Activated effector memory CD4-positive, alpha-beta T cell treated with Interleukin-2 at 50 U/mL for 16 hours (primary cell): ENCODE results near the gene LGALS12.
A peak's percentile ranks its signal among the peaks of the same experiment; 100 is the strongest.
"Not testable (repeated sequence)": the region's sequence is repeated elsewhere in the genome, so short reads cannot be mapped to it uniquely, and the experiment has no call there.

Source experiments
- DNase-seq: peaks from one replicate; pipeline ENCODE4 v3.0.0-alpha.2; 2020

The LGALS12 gene

GRCh38 chr11:63535734-63536133, 29.9 kb downstream of the LGALS12 start:
- peak; percentile 15 for DNase-seq

DNA sequence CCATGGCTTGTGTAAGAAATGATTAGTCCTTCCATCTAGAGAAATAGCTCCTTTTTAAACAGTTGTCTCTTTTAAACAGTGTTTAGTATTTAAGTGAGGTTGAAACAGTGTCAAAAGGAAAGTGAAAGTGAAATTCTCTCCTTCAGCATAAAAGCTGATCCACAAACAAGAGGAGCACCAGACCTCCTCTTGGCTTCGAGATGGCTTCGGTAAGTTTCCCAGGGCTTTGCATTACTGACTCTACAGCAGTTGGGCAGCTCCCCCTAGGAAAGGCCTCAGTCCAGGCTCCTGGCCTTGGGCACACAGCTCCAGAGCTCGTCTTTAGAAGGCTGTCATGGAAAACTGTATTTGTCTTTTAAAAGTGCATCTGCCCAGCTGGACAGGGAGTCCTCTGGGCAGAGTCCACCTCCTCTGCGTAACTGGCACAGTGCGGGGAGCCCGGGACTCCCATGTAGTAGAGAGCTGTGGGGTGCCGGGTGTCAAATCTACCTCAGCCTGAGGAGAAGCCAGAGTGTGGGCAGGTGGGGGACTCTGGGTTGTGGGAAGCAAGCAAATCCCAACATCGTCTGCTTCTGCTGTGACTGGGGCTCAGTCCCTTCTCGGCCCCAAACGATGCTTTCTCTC, 30.9 kb downstream of the LGALS12 start, which contains the start of gene PLAAT4:
Gene PLAAT4, plus strand, starts transcription at position 140 of the 624 bp plus-strand sequence. Its CDS starts 61 bp downstream, at position 201.
- peak; percentile 18 for DNase-seq

DNA sequence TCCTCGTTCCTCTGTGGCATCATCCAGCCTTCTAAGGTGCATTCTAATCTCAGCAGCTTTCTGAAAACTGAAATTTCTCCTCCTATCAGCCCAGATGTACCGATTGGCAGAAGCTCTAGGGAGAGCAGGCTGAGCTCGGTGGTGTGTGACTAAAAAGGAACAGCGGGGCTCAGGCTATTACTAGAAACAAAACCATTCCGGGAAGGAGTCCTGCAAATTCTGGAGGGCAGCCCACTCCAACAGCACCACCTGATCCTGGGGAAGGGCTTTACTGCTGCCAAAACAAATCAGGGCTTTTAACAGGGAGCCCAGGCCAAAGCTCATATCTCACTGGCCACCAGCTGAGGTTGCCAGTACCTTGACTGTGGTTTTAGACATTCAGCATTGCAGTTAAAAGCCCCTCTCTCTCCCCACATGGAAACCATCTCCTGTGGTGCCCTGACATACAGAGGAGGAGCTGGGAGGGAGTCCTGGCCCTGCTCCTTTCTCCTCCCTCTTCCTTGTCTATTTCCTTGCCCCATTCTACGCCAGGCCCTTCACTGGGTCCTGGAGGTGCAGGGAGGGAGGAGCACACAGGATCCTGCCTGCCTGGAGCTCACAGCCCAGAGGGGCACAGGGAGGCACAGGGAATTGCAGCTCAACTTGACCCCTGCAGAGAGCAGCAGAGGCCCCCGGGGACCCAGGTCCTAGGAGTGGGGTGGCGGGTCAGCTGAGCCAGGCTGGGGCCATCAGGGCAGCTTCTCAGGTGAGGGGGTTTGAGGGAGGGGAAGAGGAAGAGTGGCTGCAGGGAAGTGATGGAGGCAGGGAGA, 31.6 kb downstream of the LGALS12 start:
- no peak for DNase-seq

GRCh38 chr11:63542506-63542905, 36.6 kb downstream of the LGALS12 start:
- DNase-seq, result not testable (repeated sequence)

DNA sequence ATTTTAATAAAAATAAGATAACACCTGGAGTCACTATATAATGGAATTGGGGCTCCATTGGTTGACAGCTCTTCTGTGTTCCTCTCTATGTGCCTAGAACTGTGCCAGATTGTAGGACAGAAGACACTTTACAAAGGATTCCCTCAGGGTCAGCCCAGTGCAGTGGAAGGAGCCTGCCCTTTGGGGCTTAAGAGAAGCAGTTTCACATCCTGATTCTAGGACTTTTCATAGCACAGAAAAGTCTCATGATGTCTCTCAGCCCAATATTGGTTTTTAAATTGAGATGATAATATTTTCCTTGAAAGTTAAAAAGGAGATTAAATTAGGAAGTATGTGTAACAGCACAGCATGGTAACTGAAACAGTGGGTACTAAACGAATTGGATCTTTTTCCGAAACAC, 37.8 kb downstream of the LGALS12 start:
- DNase-seq, result no peak

DNA sequence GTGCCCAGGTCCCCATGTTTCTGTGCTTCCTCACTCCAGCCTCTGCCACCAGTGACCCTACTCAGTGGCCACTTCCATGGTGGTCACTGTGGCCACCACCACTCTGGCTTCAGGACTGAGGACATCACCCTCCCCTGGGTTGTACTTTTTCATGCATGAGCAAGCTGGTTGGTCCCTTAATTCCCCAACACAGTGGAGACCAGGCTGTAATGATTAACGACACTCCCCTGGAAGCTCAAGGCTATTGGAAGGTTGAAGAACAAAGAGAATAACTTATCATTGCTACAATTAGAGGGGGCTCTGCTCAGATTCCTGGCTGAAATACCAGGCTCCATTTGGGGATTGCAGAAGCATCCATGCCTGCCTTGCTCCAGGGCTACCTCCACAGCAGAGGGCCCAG, 41.2 kb downstream of the LGALS12 start:
- no peak for DNase-seq

GRCh38 chr11:63548178-63548577, 42.3 kb downstream of the LGALS12 start:
- no peak for DNase-seq

DNA sequence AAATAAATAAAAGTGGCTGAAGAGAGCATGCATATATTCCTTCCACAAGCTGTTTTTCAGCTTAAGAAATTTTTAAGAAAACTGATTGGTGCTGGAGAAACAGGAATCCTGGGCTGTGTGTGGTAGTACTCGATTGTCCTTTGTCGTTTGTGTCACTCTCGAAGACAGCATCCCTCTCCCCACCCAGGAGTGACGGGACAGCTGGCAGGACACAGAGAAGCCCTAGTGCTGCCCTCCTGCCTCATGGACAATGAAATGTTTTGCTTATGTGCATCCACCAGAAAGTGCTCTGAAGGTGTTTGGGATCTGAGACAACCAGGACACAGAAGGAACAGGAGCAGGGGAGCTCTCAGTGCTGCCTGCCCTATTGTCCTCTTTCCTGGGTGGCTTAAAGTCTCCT, 43.5 kb downstream of the LGALS12 start:
- DNase-seq, result no peak

- DNase-seq, result not testable (repeated sequence)
Observed at GRCh38 chr11:63550156-63550700, 44.3 kb downstream of the LGALS12 start.

GRCh38 chr11:63551091-63551888, 45.4 kb downstream of the LGALS12 start:
- DNase-seq, result no peak

DNA sequence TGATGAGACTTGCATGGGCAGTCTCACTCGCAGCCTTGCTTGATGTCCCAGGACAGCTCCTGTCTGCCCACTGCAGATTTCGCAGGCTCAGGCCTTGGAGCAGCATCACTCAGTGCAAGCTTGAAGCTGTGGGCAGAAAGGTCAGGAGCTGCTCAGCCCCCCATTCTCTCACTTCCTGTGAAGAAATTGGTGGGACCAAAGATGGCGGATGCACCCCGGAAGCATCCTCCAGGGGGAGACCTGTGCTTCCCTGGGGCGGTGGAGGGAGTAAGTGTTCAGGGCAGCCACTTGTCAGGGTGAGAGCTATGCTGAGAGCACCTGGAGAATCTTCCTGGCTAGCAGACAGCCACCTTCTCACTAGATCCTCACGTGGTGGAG, 46.0 kb downstream of the LGALS12 start:
- no peak for DNase-seq

DNA sequence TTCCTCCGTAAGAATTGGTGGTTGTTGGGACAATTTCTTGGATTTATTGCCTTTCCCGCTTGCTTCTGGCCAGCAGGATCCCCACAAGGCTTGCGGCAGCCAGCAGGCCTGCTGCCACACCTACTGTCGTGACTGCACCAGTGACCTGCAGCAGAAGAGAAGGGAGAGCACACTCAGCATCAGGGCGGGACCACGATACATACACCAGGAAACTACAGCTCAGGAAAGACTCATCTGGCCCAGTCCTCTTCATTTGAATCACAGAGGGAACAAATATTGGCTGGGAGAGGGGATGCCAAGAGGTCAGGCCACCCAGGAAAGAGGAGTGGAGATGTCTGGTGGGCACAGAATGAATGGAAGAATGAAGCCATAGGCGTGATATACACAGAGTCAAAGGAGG, 47.0 kb downstream of the LGALS12 start:
- DNase-seq, result no peak

GRCh38 chr11:63553759-63554158, 47.9 kb downstream of the LGALS12 start:
- peak; percentile 32 for DNase-seq

DNA sequence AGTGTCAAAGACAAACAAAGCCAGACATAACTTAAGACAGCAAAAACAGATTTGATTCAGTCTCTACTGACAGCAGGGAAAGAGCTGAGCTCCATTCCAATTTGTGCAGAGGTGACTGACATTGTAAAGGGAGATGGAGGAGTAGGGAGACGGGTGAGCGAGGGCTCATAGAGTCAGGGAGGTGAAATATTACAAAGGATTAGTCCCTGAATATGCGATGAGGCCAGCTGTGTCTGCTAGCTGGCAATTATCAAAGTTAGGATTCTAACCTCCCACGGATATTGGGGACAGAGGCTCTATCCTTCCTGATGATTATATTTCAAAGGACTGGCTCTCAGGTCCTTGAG, 49.0 kb downstream of the LGALS12 start:
- DNase-seq, result no peak

DNA sequence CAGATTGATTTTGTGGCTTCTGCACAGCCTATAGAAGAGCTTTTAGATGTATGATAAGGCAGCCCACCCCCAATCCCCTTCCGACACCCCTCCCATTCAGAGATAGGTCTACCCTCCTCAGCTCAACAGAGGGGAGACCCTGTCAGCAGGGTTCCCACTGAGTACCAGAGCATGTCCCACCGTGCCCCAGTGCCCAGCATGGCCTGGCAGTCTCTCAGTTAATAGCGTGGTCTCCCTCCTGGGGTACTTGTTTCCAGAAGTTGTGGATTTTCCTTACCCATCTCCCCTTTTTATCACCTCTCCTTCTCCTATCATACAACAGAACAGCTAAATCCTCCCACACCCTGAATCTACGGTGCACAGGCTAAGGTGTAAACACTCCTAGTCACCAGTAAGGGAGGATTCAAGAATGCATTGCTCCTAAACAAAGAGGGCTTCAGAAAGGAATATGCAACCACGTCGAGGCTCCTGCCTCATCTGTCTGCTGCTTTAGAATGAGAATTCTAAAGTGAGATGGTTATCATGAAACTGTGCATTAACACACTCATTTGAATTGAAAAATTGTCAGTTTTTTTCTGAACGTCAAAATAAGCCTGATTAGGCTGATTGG, 50.6 kb downstream of the LGALS12 start:
- DNase-seq, result no peak

GRCh38 chr11:63557570-63557969, 51.7 kb downstream of the LGALS12 start:
- no peak for DNase-seq

DNA sequence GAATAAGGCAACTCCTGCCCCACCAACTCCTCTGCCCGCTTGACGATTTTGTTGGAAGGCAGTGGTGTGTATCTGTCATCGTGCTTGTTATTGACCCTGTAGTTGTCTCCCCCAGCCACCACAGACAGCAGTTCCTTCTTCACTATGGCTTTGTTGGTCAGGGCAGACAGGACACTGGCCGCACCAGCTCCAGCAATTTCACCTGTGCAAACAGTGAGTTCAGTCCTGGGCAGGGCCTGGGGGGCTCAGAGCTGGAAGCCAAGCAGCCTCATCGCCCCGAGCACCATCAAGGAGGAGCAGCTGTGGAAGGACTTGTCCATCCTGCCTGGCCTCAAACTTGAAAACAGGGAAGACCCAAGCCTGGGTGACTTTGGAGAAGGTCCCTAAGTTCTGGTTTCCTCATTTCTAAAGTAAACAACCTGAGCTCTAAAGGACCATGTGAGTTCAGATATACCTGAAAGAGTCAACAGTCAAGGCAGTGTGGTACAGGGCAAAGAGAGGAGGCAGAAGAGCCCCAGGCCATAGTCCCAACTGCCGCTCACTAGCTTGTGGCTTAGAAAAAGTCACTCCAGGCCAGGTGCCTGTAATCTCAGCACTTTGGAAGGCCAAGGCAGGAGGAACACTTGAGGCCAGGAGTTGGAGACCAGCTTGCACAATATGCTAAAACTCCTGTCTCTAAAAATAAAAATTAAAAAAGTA, 52.7 kb downstream of the LGALS12 start:
- no peak for DNase-seq

DNA sequence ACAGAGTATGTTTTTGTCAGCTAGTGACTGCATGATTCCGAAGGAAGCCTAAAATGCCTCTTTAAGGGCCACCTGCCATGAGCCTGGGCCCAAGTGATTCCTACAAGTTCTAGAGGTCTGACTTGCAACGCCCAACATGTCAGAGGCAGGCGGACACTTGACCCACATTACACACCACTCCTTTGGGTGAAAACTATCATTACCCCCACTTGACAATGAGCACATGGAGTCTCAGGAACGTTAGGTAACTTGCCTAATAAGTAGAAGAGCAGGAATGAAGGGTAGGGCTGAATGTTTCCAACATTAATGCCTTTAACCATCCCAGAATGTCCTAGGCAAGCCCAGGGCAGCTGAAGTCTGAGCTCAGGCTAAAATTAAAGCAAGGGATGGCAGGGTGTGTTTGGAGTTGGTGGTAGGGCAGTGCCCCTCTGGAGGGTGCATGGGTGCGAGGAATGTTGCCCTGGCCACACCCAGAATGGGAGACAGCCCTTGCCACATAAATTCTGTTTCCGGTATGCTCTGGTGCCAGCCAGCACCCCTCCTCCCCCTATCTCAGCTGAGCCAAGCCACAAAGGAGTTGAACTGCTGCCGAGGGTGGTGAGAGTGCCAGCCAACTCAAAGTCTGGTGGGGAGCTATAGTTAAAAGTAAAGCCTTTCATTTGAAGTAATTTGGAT, 54.8 kb downstream of the LGALS12 start:
- DNase-seq, result no peak

- DNase-seq, result no peak
Observed at GRCh38 chr11:63563201-63564055, 57.5 kb downstream of the LGALS12 start, which contains the start of gene PLAAT2. Gene PLAAT2 (minus strand): TSS chr11:63563379. CDS start chr11:63563324, 55 bp downstream.

- no peak for DNase-seq
Observed at GRCh38 chr11:63564056-63564774, 58.3 kb downstream of the LGALS12 start.
